HAP-1 (cell line): ENCODE measurements around the gene CLIP2.
"Not testable (repeated sequence)": the region's sequence is repeated elsewhere in the genome, so short reads cannot be mapped to it uniquely, and the experiment has no call there.

ENCODE experiments used
- DNase-seq, 2 experiments: peaks; one replicate each; pipeline ENCODE4 v3.0.0-alpha.2; 2016 to 2020; ENCODE audit warnings: low spot score in 2 of 2
- H3K27me3 ChIP-seq: fragments of 250-450 bp; sonication (Bioruptor Pico); 2 replicates; pipeline ENCODE4 v1.5.1; 2020; ENCODE audit warnings: low read depth, mild to moderate bottlenecking, moderate library complexity
- H3K36me3 ChIP-seq: fragments of 250-450 bp; sonication (Bioruptor Pico); replicated peaks from 2 replicates; pipeline ENCODE4 v1.5.1; 2020; ENCODE audit warnings: mild to moderate bottlenecking
- H3K4me1 ChIP-seq: fragments of 250-450 bp; sonication (Bioruptor Pico); 2 replicates; pipeline ENCODE4 v1.5.1; 2020; ENCODE audit warnings: mild to moderate bottlenecking
- H3K4me3 ChIP-seq: fragments of 250-450 bp; sonication (Bioruptor Pico); 2 replicates; pipeline ENCODE4 v1.5.1; 2020; ENCODE audit warnings: mild to moderate bottlenecking, moderate library complexity
- H3K9me3 ChIP-seq: fragments of 250-450 bp; sonication (Bioruptor Pico); 2 replicates; pipeline ENCODE4 v1.5.1; 2020; ENCODE audit warnings: mild to moderate bottlenecking, moderate library complexity
- in situ Hi-C: fragments of 300-500 bp; cut with MboI; formaldehyde crosslinking; loops from 3 replicates; pipeline ENCODE4 v1.14.3; 2020; ENCODE audit warnings: low sequenced_read_pairs, inconsistent platforms, mixed read lengths

Gene CLIP2

GRCh38 chr7:74371381-74372341 lies 82.5 kb downstream of the CLIP2 start:
- no peak overlapping the region for H3K4me3 ChIP-seq
- in situ Hi-C loops: no loop called here
- no peaks in the 10 kb centered on the region for H3K9me3 ChIP-seq
- H3K36me3 ChIP-seq: no peaks in the 10 kb centered on the region
- H3K4me1 ChIP-seq: peaks cover 5% of the 10 kb centered on the region
- DNase-seq: peak; percentile 28 to 57
- no peaks in the 10 kb centered on the region for H3K27me3 ChIP-seq

DNA sequence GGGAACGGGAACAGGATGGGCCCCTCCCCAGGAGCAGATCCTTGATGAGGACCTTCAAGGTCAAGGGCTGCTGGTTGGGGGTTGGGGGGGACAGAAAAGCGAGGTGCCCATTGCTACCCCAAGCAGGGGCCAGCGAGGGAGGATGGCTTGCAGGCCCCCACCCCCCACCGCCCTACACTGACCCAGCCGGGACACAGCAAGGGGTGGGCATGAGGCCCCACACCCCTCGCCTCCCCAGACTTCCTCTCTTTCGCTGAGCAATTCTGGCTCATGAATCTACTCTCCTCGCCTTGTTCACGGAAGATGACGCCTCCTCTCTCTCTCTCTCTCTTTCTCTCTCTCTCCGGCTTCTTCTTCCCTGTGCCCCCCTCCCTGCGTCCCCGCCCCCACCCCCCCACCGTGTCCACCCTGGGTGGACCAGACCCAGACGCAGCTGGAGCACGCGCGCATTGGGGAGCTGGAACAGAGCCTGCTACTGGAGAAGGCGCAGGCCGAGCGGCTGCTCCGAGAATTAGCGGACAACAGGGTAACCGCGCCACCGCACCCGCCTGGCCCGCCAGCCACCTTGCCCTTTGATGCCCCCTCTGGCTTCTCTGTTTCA lies 83.4 kb downstream of the CLIP2 start:
- Histone ChIP-seq H3K9me3 (no peaks in the 10 kb centered on the region), H3K27me3 (no peaks in the 10 kb centered on the region), H3K4me3 (no peak overlapping the region), H3K4me1 (peaks cover 5% of the 10 kb centered on the region), H3K36me3 (no peaks in the 10 kb centered on the region)
- in situ Hi-C loops: no loop called here
- no peak for DNase-seq

GRCh38 chr7:74373536-74373935 lies 84.3 kb downstream of the CLIP2 start:
- H3K36me3 ChIP-seq: no peaks in the 10 kb centered on the region
- peaks cover 5% of the 10 kb centered on the region for H3K4me1 ChIP-seq
- in situ Hi-C loops: no loop called here
- no peaks in the 10 kb centered on the region for H3K9me3 ChIP-seq
- H3K27me3 ChIP-seq: no peaks in the 10 kb centered on the region
- H3K4me3 ChIP-seq: no peak overlapping the region
- no peak for DNase-seq

GRCh38 chr7:74375726-74376220 lies 86.6 kb downstream of the CLIP2 start:
- no peak overlapping the region for H3K4me3 ChIP-seq
- peaks cover 5% of the 10 kb centered on the region for H3K4me1 ChIP-seq
- H3K36me3 ChIP-seq: no peaks in the 10 kb centered on the region
- H3K27me3 ChIP-seq: no peaks in the 10 kb centered on the region
- no peaks in the 10 kb centered on the region for H3K9me3 ChIP-seq
- no peak for DNase-seq
- in situ Hi-C loops: no loop called here

DNA sequence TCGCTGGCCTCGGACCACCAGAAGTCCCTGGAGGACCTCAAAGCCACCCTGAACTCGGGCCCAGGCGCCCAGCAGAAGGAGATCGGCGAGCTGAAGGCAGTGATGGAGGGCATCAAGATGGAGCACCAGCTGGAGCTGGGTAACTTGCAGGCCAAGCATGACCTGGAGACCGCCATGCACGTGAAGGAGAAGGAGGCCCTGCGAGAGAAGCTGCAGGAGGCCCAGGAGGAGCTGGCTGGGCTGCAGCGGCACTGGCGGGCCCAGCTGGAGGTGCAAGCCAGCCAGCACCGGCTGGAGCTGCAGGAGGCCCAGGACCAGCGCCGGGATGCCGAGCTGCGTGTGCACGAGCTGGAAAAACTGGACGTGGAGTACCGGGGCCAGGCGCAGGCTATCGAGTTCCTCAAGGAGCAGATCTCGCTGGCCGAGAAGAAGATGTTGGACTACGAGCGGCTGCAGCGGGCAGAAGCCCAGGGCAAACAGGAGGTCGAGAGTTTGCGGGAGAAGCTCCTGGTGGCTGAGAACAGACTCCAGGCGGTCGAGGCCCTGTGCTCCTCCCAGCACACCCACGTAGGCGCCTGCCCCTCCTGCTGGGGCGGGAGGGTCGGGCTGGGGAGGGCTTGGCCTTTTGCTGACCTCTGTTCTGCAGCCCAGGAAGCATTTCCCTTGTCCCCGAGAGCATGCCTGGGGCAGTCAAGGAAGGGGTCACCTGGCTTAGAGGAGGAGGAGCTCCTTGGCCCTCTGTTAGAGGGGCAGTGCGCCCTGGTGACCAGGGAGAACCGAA lies 87.2 kb downstream of the CLIP2 start:
- Histone ChIP-seq H3K9me3 (no peaks in the 10 kb centered on the region), H3K4me1 (peaks cover 5% of the 10 kb centered on the region), H3K4me3 (no peak overlapping the region), H3K27me3 (no peaks in the 10 kb centered on the region), H3K36me3 (no peaks in the 10 kb centered on the region)
- no peak for DNase-seq
- in situ Hi-C loops: no loop called here

DNA sequence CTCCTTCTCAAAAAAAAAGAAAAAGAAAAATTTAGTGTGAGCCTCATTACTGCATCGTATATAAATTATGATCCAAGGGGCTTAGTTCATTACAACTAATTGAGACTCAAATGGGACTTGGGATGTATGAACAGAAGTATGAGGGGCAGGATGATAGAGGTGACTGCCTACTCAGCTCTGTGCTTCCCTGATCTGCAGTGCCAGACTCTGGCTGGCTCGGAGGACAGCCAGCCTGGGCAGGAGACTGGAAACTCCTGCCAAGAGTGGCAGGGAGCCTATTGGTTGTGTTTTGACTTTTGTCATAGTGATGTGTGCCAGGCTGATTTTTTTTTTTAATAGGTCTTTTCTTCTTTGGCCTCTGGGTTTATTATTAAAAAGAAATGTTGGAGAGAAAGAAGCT lies 90.7 kb downstream of the CLIP2 start:
- Histone ChIP-seq H3K4me1 (peaks cover 4% of the 10 kb centered on the region; the same call in 1 of the 2 replicates), H3K4me3 (no peak overlapping the region), H3K27me3 (no peaks in the 10 kb centered on the region), H3K36me3 (no peaks in the 10 kb centered on the region), H3K9me3 (peaks cover 2% of the 10 kb centered on the region; the same call in 1 of the 2 replicates)
- in situ Hi-C loops: no loop called here
- DNase-seq: no peak

DNA sequence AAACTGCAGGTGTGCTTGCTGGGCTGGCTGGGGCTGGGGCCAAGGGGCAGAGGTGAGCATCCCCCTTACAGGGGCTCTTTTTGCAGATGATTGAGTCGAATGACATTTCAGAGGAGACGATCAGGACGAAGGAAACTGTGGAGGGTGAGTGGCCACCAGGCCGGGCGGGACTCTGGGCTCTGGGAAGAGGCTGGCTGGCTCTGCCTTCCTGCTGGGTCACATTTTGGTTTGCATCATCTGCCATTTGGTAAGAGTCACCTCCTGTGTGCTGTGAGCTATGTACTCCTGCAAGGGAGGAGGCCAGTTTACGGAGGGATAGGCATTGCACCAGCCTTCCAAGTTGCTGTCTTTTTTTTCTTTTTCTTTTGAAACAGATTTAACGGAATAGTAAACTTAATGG lies 91.5 kb downstream of the CLIP2 start:
- no peaks in the 10 kb centered on the region for H3K27me3 ChIP-seq
- H3K9me3 ChIP-seq: peaks cover 2% of the 10 kb centered on the region; the same call in 1 of the 2 replicates
- H3K4me3 ChIP-seq: no peak overlapping the region
- in situ Hi-C loops: no loop called here
- no peak for DNase-seq
- H3K4me1 ChIP-seq: peaks cover 4% of the 10 kb centered on the region; the same call in 1 of the 2 replicates
- no peaks in the 10 kb centered on the region for H3K36me3 ChIP-seq

- H3K4me1 ChIP-seq, H3K4me3 ChIP-seq, H3K36me3 ChIP-seq, in situ Hi-C loops, H3K27me3 ChIP-seq, DNase-seq, H3K9me3 ChIP-seq: not testable (repeated sequence)
These were observed 94.9 kb downstream of the CLIP2 start for GRCh38 chr7:74384086-74384485.

DNA sequence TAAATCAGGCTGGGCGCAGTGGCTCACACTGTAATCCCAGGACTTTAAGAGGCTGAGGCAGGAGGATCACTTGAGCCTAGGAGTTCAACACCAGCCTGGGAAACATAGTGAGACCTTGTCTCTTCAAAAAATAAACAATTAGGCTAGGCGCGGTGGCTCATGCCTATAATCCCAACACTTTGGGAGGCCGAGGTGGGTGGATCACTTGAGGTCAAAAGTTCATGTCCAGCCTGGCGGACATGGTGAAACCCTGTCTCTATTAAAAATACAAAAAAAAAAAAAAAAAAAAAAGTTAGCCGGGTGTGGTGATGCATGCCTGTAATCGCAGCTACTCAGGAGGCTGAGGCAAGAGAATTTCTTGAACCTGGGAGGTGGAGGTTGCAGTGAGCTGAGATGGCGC lies 95.6 kb downstream of the CLIP2 start:
- H3K27me3 ChIP-seq, in situ Hi-C loops, DNase-seq, H3K36me3 ChIP-seq, H3K9me3 ChIP-seq, H3K4me3 ChIP-seq, H3K4me1 ChIP-seq: not testable (repeated sequence)

DNA sequence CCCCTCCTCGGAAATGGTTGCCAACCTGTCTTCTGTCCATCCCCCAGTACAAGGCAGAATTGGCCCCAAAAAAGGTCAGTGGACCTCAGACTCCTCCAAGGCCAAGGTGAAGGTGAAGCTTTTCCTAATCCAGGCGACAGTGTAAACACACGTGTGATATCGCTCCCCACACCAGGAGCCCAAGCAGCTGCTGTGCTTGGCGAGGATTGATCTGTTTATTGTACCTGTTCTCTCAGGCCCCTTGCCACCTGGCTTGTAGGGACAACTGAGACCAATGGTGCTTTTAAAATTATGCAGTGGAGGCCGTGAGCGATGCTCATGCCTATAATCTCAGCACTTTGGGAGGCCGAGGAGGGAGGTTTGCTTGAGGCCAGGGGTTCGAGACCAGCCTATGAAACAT lies 98.4 kb downstream of the CLIP2 start:
- H3K4me3 ChIP-seq: no peak overlapping the region
- in situ Hi-C loops: no loop called here
- peaks cover 4% of the 10 kb centered on the region; the same call in 1 of the 2 replicates for H3K4me1 ChIP-seq
- H3K36me3 ChIP-seq: no peaks in the 10 kb centered on the region; the same call in 1 of the 2 replicates
- H3K27me3 ChIP-seq: no peaks in the 10 kb centered on the region
- H3K9me3 ChIP-seq: no peaks in the 10 kb centered on the region
- DNase-seq: no peak

DNA sequence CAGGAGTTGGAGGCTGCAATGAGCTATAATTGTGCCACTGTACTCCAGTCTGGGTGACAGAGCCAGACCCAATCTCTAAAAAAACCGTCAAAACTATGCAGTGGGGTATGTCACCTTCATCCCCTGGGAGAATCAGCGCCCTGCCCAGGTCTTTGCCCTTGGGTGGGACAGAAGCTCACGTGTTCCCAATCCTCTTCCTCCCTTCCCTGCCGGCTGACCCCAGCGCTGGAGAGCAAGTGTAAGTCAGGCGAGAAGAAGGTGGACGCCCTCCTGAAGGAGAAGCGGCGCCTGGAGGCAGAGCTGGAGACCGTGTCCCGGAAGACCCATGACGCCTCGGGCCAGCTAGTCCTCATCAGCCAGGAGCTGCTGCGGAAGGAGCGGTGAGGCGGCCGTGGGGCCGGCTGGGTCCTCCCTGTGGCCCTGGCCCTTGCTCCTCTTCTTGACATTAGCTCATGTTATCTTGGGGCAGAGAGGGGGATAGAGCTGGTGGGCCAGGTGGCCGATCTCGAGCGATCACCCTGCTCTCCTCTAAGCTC lies 99.7 kb downstream of the CLIP2 start:
- H3K9me3 ChIP-seq: no peaks in the 10 kb centered on the region
- DNase-seq: no peak
- no peak overlapping the region for H3K4me3 ChIP-seq
- no peaks in the 10 kb centered on the region for H3K27me3 ChIP-seq
- no peaks in the 10 kb centered on the region for H3K4me1 ChIP-seq
- H3K36me3 ChIP-seq: no peaks in the 10 kb centered on the region; the same call in 1 of the 2 replicates
- in situ Hi-C loops: no loop called here

DNA sequence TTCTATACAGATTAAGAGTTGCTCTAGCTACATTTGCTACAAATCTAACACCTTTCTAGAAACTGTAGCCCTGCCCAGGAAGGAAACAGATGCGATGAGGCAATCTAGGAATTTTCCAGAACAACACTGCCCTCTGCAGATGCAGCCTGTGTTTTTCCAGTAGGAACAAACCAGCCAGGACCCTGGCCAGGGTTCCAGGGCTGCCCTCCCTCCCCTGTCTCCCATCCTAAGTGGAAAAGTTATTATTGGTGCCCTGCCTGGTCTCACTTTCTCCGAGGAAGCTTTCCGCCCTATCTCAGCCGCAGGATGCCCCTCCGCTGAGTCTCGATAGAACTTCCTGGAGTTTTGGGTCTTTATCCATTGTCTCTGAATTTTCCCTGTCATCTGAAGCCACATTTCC lies 104.5 kb downstream of the CLIP2 start:
- H3K27me3 ChIP-seq, in situ Hi-C loops, H3K36me3 ChIP-seq, H3K9me3 ChIP-seq, H3K4me1 ChIP-seq, H3K4me3 ChIP-seq: not testable (repeated sequence)
- DNase-seq: peak in 1 of 2 experiments; percentile 44

- H3K4me1 ChIP-seq: not testable (repeated sequence)
These were observed 105.4 kb downstream of the CLIP2 start for GRCh38 chr7:74394601-74395000.

More at GRCh38 chr7:74394601-74395000, 105.4 kb downstream of the CLIP2 start:
- H3K36me3 ChIP-seq, H3K27me3 ChIP-seq, in situ Hi-C loops, H3K4me3 ChIP-seq, H3K9me3 ChIP-seq: not testable (repeated sequence)
- DNase-seq: peak in 1 of 2 experiments; percentile 49
